ENCODE measurements around the gene EXD2. TPM values are rescaled to one million over a fixed set of nuclear protein-coding genes. Genes with fewer than 3 reads are reported as not detected.

EXD2 gene
- total and polyA plus RNA-seq, 11 donors = 7.2 to 20.9 (median 16.1) TPM

DNA sequence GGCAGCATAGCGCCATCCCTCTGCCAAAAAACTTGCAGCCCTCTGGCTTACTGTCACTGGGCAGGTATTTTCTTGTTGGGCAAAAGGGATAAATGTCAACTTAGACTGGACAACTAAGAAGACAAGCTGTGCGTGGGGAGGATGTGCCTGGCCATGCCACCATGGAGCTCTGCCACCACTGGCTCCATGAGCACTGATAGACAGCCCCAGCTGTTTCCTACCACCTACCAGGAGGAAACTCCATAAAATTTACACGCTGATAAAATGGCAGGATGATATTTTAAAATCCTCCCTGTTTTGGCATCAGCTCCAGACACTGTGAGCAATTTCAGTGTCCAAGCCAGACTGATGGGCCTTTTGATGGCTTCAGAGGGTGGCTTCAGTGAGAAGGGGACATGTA is 61.6 kb downstream of the EXD2 start:
- Histone ChIP-seq H3K27ac (no peak overlapping the region), H3K4me3 (no peak overlapping the region), H3K9me3 (no peaks in the 10 kb centered on the region), H3K4me1 (peaks cover 0 to 19% (median 5%) of the 10 kb centered on the region in 12 donors), H3K36me3 (no peaks in the 10 kb centered on the region), H3K27me3 (peaks cover 0 to 4% (median 0%) of the 10 kb centered on the region in 9 donors)
- no peak for ATAC-seq
- 63 to 77% (median 68%) methylated on average over 3 of the region's 3 CpGs for WGBS, 4 donors
- no peak for DNase-seq
- intact Hi-C loops (cut with DNase I) = loop anchor here in 2 of 10 donors (10.0 kb wide), 1 partner anchor 322 kb away; the partner anchor contains the start of gene CCDC177 (in 2 of the 2)
- TF ChIP-seq POLR2A (IDR thresholded peaks at IDR 0.05) = no peak
- TF ChIP-seq, protein P1, sequence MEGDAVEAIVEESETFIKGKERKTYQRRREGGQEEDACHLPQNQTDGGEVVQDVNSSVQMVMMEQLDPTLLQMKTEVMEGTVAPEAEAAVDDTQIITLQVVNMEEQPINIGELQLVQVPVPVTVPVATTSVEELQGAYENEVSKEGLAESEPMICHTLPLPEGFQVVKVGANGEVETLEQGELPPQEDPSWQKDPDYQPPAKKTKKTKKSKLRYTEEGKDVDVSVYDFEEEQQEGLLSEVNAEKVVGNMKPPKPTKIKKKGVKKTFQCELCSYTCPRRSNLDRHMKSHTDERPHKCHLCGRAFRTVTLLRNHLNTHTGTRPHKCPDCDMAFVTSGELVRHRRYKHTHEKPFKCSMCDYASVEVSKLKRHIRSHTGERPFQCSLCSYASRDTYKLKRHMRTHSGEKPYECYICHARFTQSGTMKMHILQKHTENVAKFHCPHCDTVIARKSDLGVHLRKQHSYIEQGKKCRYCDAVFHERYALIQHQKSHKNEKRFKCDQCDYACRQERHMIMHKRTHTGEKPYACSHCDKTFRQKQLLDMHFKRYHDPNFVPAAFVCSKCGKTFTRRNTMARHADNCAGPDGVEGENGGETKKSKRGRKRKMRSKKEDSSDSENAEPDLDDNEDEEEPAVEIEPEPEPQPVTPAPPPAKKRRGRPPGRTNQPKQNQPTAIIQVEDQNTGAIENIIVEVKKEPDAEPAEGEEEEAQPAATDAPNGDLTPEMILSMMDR (IDR thresholded peaks at IDR 0.05) = no peak

DNA sequence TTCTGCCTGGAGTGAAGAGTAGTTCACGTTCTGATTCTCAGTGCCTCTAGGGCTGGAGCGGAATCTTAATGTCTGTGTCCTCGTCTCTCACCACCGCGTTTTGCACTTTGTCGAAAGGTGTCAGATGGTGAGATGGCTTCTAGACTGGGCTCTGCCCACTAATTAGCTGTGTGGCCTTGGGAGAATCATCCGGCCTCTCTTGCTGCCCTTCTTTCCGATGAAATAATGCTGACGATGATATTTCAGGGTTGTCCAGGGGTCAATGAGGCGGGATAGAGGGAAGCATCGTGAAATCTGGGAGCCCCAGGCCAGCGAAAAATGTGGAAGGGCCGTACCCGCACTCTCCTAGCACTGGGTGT is 67.8 kb downstream of the EXD2 start:
- 22 to 29% (median 26%) methylated on average over 13 to 14 of the region's 14 CpGs for WGBS, 4 donors
- intact Hi-C loops (cut with DNase I) = loop anchor here in 5 of 10 donors (5.0 to 10.0 kb wide), 4 partner anchors 88 to 316 kb away; partner anchors contain the start of gene CCDC177 (in 2 of the 5)
- no peaks in the 10 kb centered on the region for H3K36me3 ChIP-seq

GRCh38 chr14:69259527-69260189 is 68.4 kb downstream of the EXD2 start, which contains the start of gene GALNT16:
GALNT16 (plus strand) TSS chr14:69260158; CDS start chr14:69260291, 133 bp downstream.
- Histone ChIP-seq H3K9me3 (no peaks in the 10 kb centered on the region), H3K27ac (peak within 1 kb of the TSS; percentile 5 to 90 (median 82)), H3K4me3 (peak within 1 kb of the TSS; percentile 61 to 94 (median 68)), H3K27me3 (peaks cover 0 to 62% (median 0%) of the 10 kb centered on the region in 9 donors), H3K36me3 (no peaks in the 10 kb centered on the region), H3K4me1 (peaks cover 2 to 69% (median 35%) of the 10 kb centered on the region in 12 donors)
- TF ChIP-seq, protein P1 (IDR thresholded peaks at IDR 0.05) = peak in 11 of 12 donors; percentile 10 to 57 (median 40)
- TF ChIP-seq POLR2A (IDR thresholded peaks at IDR 0.05) = no peak
- DNase-seq (peak; percentile 43 to 76 (median 62)), ATAC-seq (peak in 3 of 4 donors; percentile 29 to 48 (median 44))
- 0 to 1% (median 1%) methylated on average over 41 to 74 of the region's 74 CpGs for WGBS, 4 donors
- intact Hi-C loops (cut with DNase I) = loop anchor here in 7 of 10 donors (2.0 to 10.0 kb wide), 8 partner anchors 29 to 315 kb away; partner anchors contain the start of gene CCDC177 (in 2 of the 7)

More for the DNA sequence above, 67.8 kb downstream of the EXD2 start:
- TF ChIP-seq, protein P1 (IDR thresholded peaks at IDR 0.05) = no peak
- TF ChIP-seq POLR2A (IDR thresholded peaks at IDR 0.05) = no peak
- DNase-seq (no peak), ATAC-seq (no peak)
- Histone ChIP-seq H3K4me3 (peak overlapping the region in 11 of 12 donors; percentile 61 to 94 (median 69)), H3K27me3 (peaks cover 0 to 59% (median 0%) of the 10 kb centered on the region in 9 donors), H3K9me3 (no peaks in the 10 kb centered on the region), H3K4me1 (peaks cover 2 to 66% (median 35%) of the 10 kb centered on the region in 12 donors), H3K27ac (peak overlapping the region in 8 of 12 donors; percentile 75 to 90 (median 84))
